ENCODE results near the gene NKX2-8. TPM values are rescaled to one million over a fixed set of nuclear protein-coding genes. Genes with fewer than 3 reads are reported as not detected.

NKX2-8 gene
- total RNA-seq (not detected), polyA plus RNA-seq (not detected)
- long read RNA-seq, donor 1, result 0 reads
- long read RNA-seq, donor 2, partial matches to known transcripts, result 0 of 1 reads
- long read RNA-seq, donor 2, other reads (novel, unspliced or antisense), result 0 of 1 reads
- long read RNA-seq, donor 3, result 0 reads

- TF ChIP-seq CTCF (IDR thresholded peaks at IDR 0.05) (no peak), POLR2A (IDR thresholded peaks at IDR 0.05) (no peak), EP300 (IDR thresholded peaks at IDR 0.05) (no peak)
- H3K27ac ChIP-seq, result no peak within 1 kb of the TSS
- WGBS, 3 donors, result 0 to 2% (median 1%) methylated on average over 49 to 62 of the region's 62 CpGs
- no peaks in the 10 kb centered on the region for H3K4me1 ChIP-seq (ENCODE audit: insufficient read depth)
- no peaks in the 10 kb centered on the region for H3K36me3 ChIP-seq
- DNase-seq, result no peak
- no peaks in the 10 kb centered on the region for H3K27me3 ChIP-seq
- H3K9me3 ChIP-seq, result no peaks in the 10 kb centered on the region
- no peak within 1 kb of the TSS for H3K4me3 ChIP-seq
- intact Hi-C loops (cut with DNase I), result no loop called here
Observed at GRCh38 chr14:36582011-36582873, at the start of gene NKX2-8. Gene NKX2-8 (minus strand): TSS chr14:36582614. CDS start chr14:36582389, 225 bp downstream.

- Histone ChIP-seq H3K4me1 (ENCODE audit: insufficient read depth) (no peaks in the 10 kb centered on the region), H3K36me3 (no peaks in the 10 kb centered on the region), H3K27ac (no peak overlapping the region), H3K9me3 (no peaks in the 10 kb centered on the region), H3K4me3 (no peak overlapping the region), H3K27me3 (no peaks in the 10 kb centered on the region)
- 65 to 70% (median 66%) methylated on average over 3 of the region's 3 CpGs for WGBS, 3 donors
- intact Hi-C loops (cut with DNase I), result no loop called here
- DNase-seq, result no peak
- TF ChIP-seq CTCF (IDR thresholded peaks at IDR 0.05) (no peak), EP300 (IDR thresholded peaks at IDR 0.05) (no peak), POLR2A (IDR thresholded peaks at IDR 0.05) (no peak)
Observed at GRCh38 chr14:36627981-36628380, 45.6 kb upstream of the NKX2-8 start.

GRCh38 chr14:36626151-36626550 is 43.7 kb upstream of the NKX2-8 start:
- no peak for DNase-seq
- no peak overlapping the region for H3K27ac ChIP-seq
- H3K27me3 ChIP-seq, result no peaks in the 10 kb centered on the region
- H3K4me1 ChIP-seq (ENCODE audit: insufficient read depth), result no peaks in the 10 kb centered on the region
- intact Hi-C loops (cut with DNase I), result no loop called here
- TF ChIP-seq POLR2A (IDR thresholded peaks at IDR 0.05), result no peak
- no peak for TF ChIP-seq CTCF (IDR thresholded peaks at IDR 0.05)
- no peak for TF ChIP-seq EP300 (IDR thresholded peaks at IDR 0.05)
- 70 to 74% (median 71%) methylated on average over 4 of the region's 4 CpGs for WGBS, 3 donors
- H3K4me3 ChIP-seq, result no peak overlapping the region
- no peaks in the 10 kb centered on the region for H3K9me3 ChIP-seq
- H3K36me3 ChIP-seq, result no peaks in the 10 kb centered on the region

- no peaks in the 10 kb centered on the region for H3K27me3 ChIP-seq
- H3K4me1 ChIP-seq (ENCODE audit: insufficient read depth), result no peaks in the 10 kb centered on the region
- H3K36me3 ChIP-seq, result no peaks in the 10 kb centered on the region
- WGBS, 3 donors, result 66 to 79% (median 74%) methylated on average over 4 of the region's 4 CpGs
- no peak overlapping the region for H3K4me3 ChIP-seq
- H3K27ac ChIP-seq, result no peak overlapping the region
- H3K9me3 ChIP-seq, result no peaks in the 10 kb centered on the region
- no peak for TF ChIP-seq CTCF (IDR thresholded peaks at IDR 0.05)
- no peak for TF ChIP-seq POLR2A (IDR thresholded peaks at IDR 0.05)
- TF ChIP-seq EP300 (IDR thresholded peaks at IDR 0.05), result no peak
- intact Hi-C loops (cut with DNase I), result no loop called here
- no peak for DNase-seq
Observed at GRCh38 chr14:36625436-36625835, 43.0 kb upstream of the NKX2-8 start.
